Stimulated activated CD4-positive, alpha-beta T cell treated with anti-CD3 and anti-CD28 coated beads, Interleukin-4, amount 100 ng/mL, for 24 hours (primary cell): ENCODE data around the gene MYOZ3.

ENCODE experiments used
- DNase-seq: peaks from one replicate; pipeline ENCODE4 v3.0.0-alpha.2; 2020

The MYOZ3 gene

DNA sequence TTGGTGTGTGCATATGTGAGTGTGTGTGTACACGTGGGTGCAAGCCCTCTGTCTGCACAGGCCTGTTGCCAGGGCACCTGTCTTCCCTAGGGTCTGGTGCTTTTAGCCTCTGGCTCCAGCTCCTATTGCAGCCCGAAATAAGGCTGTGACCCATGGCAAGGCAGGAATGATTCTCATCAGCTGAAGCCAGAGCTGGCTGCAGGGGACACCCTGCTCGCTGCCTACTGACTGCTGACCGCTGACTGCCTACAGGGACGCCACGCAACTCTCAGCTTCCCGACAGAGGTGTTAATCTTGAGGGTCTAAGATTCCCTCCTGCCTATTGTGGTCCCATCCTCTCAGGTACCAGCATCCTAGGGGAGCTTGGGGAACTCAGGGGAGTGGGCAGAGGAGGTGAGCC is at the start of gene MYOZ3:
MYOZ3 (plus strand) TSS at position 166 of the 400 bp plus-strand sequence. CDS start 1,691 bp downstream, outside the sequence.
- DNase-seq, result no peak

- no peak for DNase-seq
Observed at GRCh38 chr5:150612405-150612804, 48.6 kb upstream of the MYOZ3 start.

GRCh38 chr5:150612905-150613670 is 48.0 kb upstream of the MYOZ3 start:
- no peak for DNase-seq

- DNase-seq, result no peak
Observed at GRCh38 chr5:150613991-150614660, 46.9 kb upstream of the MYOZ3 start.

- DNase-seq, result no peak
Observed at GRCh38 chr5:150614661-150615060, 46.4 kb upstream of the MYOZ3 start.

- DNase-seq, result no peak
Observed at GRCh38 chr5:150615141-150615699, 45.8 kb upstream of the MYOZ3 start.

GRCh38 chr5:150616024-150616470 is 45.0 kb upstream of the MYOZ3 start:
- DNase-seq, result no peak

DNA sequence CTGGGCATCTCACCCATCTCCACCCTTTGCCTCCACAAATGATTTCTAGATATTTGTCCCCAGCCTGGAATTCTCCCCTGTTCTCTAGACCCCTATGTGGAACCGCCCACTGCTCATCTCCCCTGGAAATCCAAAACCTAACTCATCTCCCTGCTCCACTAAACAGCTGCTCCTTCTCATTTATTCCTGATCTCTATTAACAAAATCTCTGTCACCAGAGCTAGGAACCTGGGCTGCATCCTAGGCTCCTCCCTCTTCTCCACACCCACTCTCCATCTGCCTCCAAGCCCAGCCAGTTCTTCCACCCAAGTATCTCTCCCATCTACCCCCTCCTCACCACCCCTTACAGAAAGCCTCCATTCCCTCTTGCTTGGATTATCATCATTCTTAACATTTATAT is 44.5 kb upstream of the MYOZ3 start:
- DNase-seq, result no peak

DNA sequence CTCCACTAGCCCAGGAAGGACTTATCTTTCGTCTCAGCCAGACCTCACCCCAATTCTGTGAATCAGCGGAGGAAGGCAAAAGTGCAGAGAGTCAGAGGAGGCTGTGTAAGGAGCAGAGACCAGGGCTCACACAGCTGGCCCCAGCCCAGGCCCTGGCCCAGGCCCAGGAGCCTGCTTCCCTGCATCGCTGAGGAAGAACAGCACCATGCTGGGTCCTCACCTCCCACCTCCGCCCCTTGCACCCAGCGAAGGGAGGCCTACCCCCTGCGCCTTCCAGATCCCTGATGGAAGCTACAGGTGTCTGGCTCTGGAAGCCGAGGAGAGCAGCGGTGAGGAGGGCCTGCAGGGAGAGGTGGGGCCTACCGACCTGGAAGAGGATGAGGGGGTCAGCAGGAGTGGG is 42.9 kb upstream of the MYOZ3 start:
- DNase-seq, result no peak

DNA sequence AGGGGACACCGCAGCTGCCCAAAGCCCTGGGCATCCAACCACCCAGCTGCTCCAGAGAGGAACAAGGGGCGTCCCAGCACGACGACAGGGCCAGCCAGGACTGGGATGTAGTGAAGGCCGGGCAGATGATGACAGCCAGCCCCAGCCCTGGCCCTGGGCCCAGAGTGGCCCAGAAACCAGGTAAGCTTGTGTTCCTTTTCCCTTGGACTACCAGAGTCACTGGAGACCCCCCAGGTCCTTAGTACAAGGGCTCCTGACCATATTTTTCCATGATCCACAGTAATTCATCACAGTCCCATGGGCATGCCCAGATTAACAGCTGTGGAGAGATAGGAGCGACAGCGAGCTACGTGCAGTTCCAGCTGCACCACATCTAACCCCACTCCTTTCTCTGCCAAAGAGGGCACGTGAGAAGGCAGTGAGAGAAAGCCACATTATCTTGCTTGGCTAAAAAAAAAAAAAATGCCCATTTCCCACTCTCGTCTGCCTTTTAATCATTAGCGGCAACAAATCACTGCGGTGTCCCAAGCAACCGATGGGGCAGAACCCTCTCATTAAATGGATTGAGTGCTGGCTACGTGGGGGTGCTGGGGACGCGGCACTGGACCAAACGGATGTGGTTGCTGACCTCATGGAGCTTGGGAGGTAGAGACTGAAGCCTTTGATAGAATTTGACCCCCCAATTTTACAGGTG is 42.3 kb upstream of the MYOZ3 start:
- no peak for DNase-seq

- no peak for DNase-seq
Observed at GRCh38 chr5:150619359-150620230, 41.5 kb upstream of the MYOZ3 start.

GRCh38 chr5:150621301-150621700 is 39.8 kb upstream of the MYOZ3 start:
- DNase-seq, result no peak

DNA sequence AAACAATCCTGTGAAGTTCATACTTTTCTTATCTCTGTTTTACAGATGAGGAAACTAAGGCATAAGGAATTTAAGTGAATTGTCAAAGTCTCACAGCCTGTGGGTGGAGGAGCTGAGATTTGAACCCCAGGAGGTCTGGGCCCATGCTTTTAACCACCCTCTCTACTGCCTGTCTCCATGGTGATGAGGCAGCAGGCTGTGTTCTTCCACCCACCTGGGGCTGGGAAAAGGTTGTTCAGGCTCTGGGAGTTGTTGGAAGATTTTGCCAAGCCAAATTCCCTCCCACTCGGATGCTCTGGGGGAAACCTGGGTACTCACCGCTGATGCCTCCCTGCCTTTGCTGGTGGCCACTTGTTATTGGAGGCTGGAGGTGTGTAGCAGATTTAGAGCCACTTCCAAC is 38.9 kb upstream of the MYOZ3 start:
- no peak for DNase-seq

DNA sequence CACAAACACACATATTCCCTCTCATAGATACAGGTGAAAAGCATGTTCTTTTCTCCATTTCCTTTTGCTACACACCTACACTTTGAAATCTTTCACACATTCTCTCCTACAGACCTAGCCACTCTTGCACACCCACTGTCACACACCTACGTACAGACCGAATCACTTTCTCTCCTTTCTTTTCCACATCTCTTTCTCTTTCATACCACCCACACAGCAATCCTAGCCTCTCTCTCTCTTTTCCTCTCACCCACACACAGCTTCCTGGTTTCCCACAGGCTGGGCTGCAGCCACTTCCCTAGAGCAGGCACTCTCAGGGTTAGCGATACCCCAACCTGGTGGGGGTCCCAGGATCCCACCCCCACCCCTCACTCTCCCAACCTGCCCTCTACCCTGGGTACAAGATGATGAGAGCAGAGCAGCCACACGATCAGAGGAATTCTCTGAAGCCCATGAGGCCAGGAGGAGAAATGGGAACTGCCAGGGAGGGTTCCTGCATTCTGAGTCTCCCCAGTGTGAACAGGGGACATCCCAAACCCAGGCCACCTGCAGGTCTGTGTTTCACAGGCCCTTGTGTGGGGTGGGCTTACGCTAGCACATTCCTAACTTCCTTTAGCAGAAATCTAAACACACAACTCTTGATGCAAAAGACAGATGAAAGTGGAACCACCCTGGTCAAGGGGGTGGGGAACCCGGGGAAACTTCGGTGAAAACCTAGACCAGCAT is 37.7 kb upstream of the MYOZ3 start:
- no peak for DNase-seq

- DNase-seq, result no peak
Observed at GRCh38 chr5:150623878-150624216, 37.2 kb upstream of the MYOZ3 start.

DNA sequence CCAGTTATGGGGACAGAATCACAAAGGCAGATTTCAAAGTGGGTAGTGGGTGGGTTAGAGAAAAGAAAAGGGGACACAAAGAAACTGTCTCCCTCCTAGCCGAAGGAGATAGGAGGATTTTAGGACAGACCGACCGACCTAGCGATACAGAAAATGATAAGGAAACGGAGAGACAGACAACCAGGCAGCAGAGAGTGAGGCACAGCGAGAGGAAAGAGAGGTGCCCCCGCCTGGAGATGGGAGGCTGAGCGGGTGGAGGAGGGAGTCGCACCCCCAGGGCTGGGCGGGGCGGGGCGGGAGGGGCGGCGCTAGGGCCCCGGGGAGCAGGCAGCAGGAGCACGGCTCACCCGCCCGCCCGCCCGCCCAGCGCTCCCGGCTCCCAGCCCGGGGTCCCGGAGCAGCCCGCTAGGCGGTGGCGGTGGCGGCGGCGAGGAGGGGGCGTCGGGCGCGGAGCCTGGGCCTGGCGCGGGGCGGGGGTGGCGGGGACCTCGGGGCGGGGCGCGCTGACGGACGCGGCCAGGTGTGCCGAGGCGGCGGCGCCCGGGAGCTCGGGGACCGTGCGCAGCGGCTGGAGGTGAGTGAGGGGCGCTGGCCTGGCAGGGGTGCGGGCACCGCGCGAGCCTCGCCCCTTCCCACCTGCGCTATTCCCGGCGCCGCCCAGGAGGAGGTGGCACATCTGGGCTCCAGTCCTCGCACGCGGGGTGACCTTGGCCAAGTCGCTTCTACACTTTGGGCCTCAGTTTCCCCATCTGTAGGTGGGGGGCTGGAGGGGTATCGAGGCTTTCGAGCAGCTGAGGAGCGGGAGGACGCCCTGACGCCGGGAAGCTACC is 36.5 kb upstream of the MYOZ3 start:
- peak; percentile 11 for DNase-seq

GRCh38 chr5:150625164-150625535 is 35.9 kb upstream of the MYOZ3 start:
- DNase-seq, result no peak

- DNase-seq, result no peak
Observed at GRCh38 chr5:150625831-150626746, 35.0 kb upstream of the MYOZ3 start.

- no peak for DNase-seq
Observed at GRCh38 chr5:150626853-150627276, 34.2 kb upstream of the MYOZ3 start.
